GM23248 (cell line): ENCODE data around the gene EMID1. TPM values are rescaled to one million over a fixed set of nuclear protein-coding genes. Genes with fewer than 3 reads are reported as not detected.

ENCODE experiments used
- DNase-seq: peaks from one replicate; pipeline ENCODE4 v3.0.0-alpha.2; 2015
- H2AFZ ChIP-seq: fragments of 200-600 bp; sonication (generic); 2 replicates; pipeline ENCODE4 v1.6.1; 2016; ENCODE audit warnings: antibody characterized with exemption
- H3F3A ChIP-seq: fragments of 200-600 bp; sonication (generic); 2 replicates; pipeline ENCODE4 v1.6.1; 2016; ENCODE audit warnings: mild to moderate bottlenecking, antibody characterized with exemption, mixed run types; ENCODE audit not compliant: insufficient read depth
- H3K27ac ChIP-seq: fragments of 200-600 bp; sonication (generic); 2 replicates; pipeline ENCODE4 v1.5.1; 2016; ENCODE audit warnings: mild to moderate bottlenecking
- H3K27me3 ChIP-seq: fragments of 200-600 bp; sonication (generic); replicated peaks from 2 replicates; pipeline ENCODE4 v1.6.1; 2016; ENCODE audit warnings: mild to moderate bottlenecking; ENCODE audit not compliant: insufficient read depth
- H3K36me3 ChIP-seq: fragments of 200-600 bp; sonication (generic); 2 replicates; pipeline ENCODE4 v1.6.1; 2016; ENCODE audit warnings: low read depth, mild to moderate bottlenecking
- H3K4me1 ChIP-seq: fragments of 200-600 bp; sonication (generic); 2 replicates; pipeline ENCODE4 v1.6.1; 2016; ENCODE audit warnings: mild to moderate bottlenecking; ENCODE audit not compliant: insufficient read depth
- H3K4me2 ChIP-seq: fragments of 200-600 bp; sonication (generic); one replicate; pipeline ENCODE4 v1.6.1; 2016; ENCODE audit warnings: mild to moderate bottlenecking; ENCODE audit not compliant: unreplicated experiment
- H3K4me3 ChIP-seq: fragments of 200-600 bp; sonication (generic); 2 replicates; pipeline ENCODE4 v1.5.1; 2016; ENCODE audit warnings: mild to moderate bottlenecking
- H3K79me2 ChIP-seq: fragments of 200-600 bp; sonication (generic); 2 replicates; pipeline ENCODE4 v1.6.1; 2016; ENCODE audit warnings: mild to moderate bottlenecking; ENCODE audit not compliant: insufficient read depth
- H3K9ac ChIP-seq: fragments of 200-600 bp; sonication (generic); 2 replicates; pipeline ENCODE4 v1.6.1; 2016; ENCODE audit warnings: mild to moderate bottlenecking
- H3K9me2 ChIP-seq: fragments of 200-600 bp; sonication (generic); 2 replicates; pipeline ENCODE4 v1.6.1; 2016; ENCODE audit warnings: mixed run types, mild to moderate bottlenecking, moderate library complexity; ENCODE audit not compliant: insufficient read depth
- H3K9me3 ChIP-seq: fragments of 200-600 bp; sonication (generic); one replicate; pipeline ENCODE4 v1.6.1; 2017; ENCODE audit warnings: low read depth
- H4K20me1 ChIP-seq: fragments of 200-600 bp; sonication (generic); 2 replicates; pipeline ENCODE4 v1.6.0; 2016; ENCODE audit not compliant: insufficient read depth
- EZH2 ChIP-seq: fragments of 200-600 bp; sonication (generic); IDR thresholded peaks from 2 replicates; pipeline ENCODE4 v1.6.1; 2018; ENCODE audit warnings: antibody characterized with exemption, mild to moderate bottlenecking; ENCODE audit not compliant: insufficient read depth, poor library complexity, severe bottlenecking
- EZH2phosphoT487 ChIP-seq: fragments of 200-600 bp; sonication (generic); IDR thresholded peaks from 2 replicates; pipeline ENCODE4 v1.6.1; 2018; ENCODE audit warnings: antibody characterized with exemption, moderate library complexity, mild to moderate bottlenecking, low read depth; ENCODE audit not compliant: insufficient read depth
- WGBS, 2 experiments: methylation state at CpG; one replicate each; pipeline ENCODE4 v1.1.6; 2015 to 2017; ENCODE audit warnings: low lambda C conversion rate in 2 of 2, low coverage in 1 of 2; ENCODE audit errors: missing lambda C conversion rate in 2 of 2; 5-methylcytosine and 5-hydroxymethylcytosine counted together
- in situ Hi-C: fragments of 300-500 bp; cut with MboI; formaldehyde crosslinking; loops from 2 replicates; pipeline ENCODE4 v1.15.0; 2020
- polyA plus RNA-seq: library from polyadenylated mRNA; unstranded; fragments of >200 nt; fragmentation: Nextera tagmentation; extraction: Ambion mirVana; gene quantifications from 2 replicates; pipeline ENCODE4 v1.2.1, GENCODE V29; 2016
- total RNA-seq: library from RNA; depleted of rRNA; stranded (reverse); fragments of >200 nt; shearing (Covaris generic); gene quantifications from 2 replicates; pipeline ENCODE4 v1.2.3, GENCODE V29; 2014

EMID1 gene
- total and polyA plus RNA-seq, 2 experiments from 2014 or later = not detected

- H3K36me3 ChIP-seq = no peaks in the 10 kb centered on the region
Observed at GRCh38 chr22:29255064-29255621, 49.4 kb downstream of the EMID1 start.

GRCh38 chr22:29256606-29257325 lies 51.1 kb downstream of the EMID1 start:
- 80 to 85% methylated on average over 8 of the region's 8 CpGs for WGBS, 2 experiments
- Histone ChIP-seq H3K27ac (no peak overlapping the region), H3K9me2 (no peaks in the 10 kb centered on the region), H4K20me1 (no peaks in the 10 kb centered on the region), H3K9me3 (no peaks in the 10 kb centered on the region), H3K4me3 (no peak overlapping the region), H3K4me1 (no peaks in the 10 kb centered on the region), H3F3A (no peaks in the 10 kb centered on the region), H3K9ac (no peak overlapping the region), H3K27me3 (no peaks in the 10 kb centered on the region), H3K4me2 (no peak overlapping the region), H2AFZ (no peak overlapping the region), H3K36me3 (no peaks in the 10 kb centered on the region), H3K79me2 (no peaks in the 10 kb centered on the region)
- TF ChIP-seq EZH2phosphoT487 (no peak), EZH2 (no peak)
- no peak for DNase-seq
- in situ Hi-C loops = no loop called here

More at GRCh38 chr22:29255064-29255621, 49.4 kb downstream of the EMID1 start:
- Histone ChIP-seq H3K79me2 (no peaks in the 10 kb centered on the region), H2AFZ (no peak overlapping the region), H3K9me2 (no peaks in the 10 kb centered on the region), H3K4me2 (no peak overlapping the region), H3K27me3 (no peaks in the 10 kb centered on the region), H3K27ac (no peak overlapping the region), H3K9me3 (no peaks in the 10 kb centered on the region), H3K4me1 (no peaks in the 10 kb centered on the region), H3F3A (no peaks in the 10 kb centered on the region), H4K20me1 (no peaks in the 10 kb centered on the region), H3K9ac (no peak overlapping the region), H3K4me3 (no peak overlapping the region)
- no peak for DNase-seq
- WGBS, 2 experiments = 91% methylated on average over 9 to 11 of the region's 11 CpGs
- in situ Hi-C loops = no loop called here
- TF ChIP-seq EZH2 (no peak), EZH2phosphoT487 (no peak)

GRCh38 chr22:29257751-29258181 lies 52.1 kb downstream of the EMID1 start:
- in situ Hi-C loops = no loop called here
- no peak overlapping the region for H2AFZ ChIP-seq
- H3K9me3 ChIP-seq = no peaks in the 10 kb centered on the region
- no peak for DNase-seq
- no peak overlapping the region for H3K4me2 ChIP-seq
- no peaks in the 10 kb centered on the region for H3K79me2 ChIP-seq
- 70 to 85% methylated on average over 7 to 8 of the region's 8 CpGs for WGBS, 2 experiments
- no peaks in the 10 kb centered on the region for H3K4me1 ChIP-seq
- no peaks in the 10 kb centered on the region for H3K27me3 ChIP-seq
- no peaks in the 10 kb centered on the region for H3K9me2 ChIP-seq
- H3K27ac ChIP-seq = no peak overlapping the region
- no peak overlapping the region for H3K4me3 ChIP-seq
- no peaks in the 10 kb centered on the region for H3F3A ChIP-seq
- H4K20me1 ChIP-seq = no peaks in the 10 kb centered on the region
- H3K9ac ChIP-seq = no peak overlapping the region
- H3K36me3 ChIP-seq = no peaks in the 10 kb centered on the region
- TF ChIP-seq EZH2 (no peak), EZH2phosphoT487 (no peak)

GRCh38 chr22:29258407-29259252 lies 52.9 kb downstream of the EMID1 start:
- Histone ChIP-seq H3F3A (no peaks in the 10 kb centered on the region), H3K27ac (no peak overlapping the region), H4K20me1 (no peaks in the 10 kb centered on the region), H2AFZ (no peak overlapping the region), H3K79me2 (no peaks in the 10 kb centered on the region), H3K9me3 (no peaks in the 10 kb centered on the region), H3K9ac (no peak overlapping the region), H3K4me1 (no peaks in the 10 kb centered on the region), H3K27me3 (no peaks in the 10 kb centered on the region), H3K9me2 (no peaks in the 10 kb centered on the region), H3K4me2 (no peak overlapping the region), H3K36me3 (no peaks in the 10 kb centered on the region), H3K4me3 (no peak overlapping the region)
- WGBS, 2 experiments = 93 to 94% methylated on average over 14 to 17 of the region's 17 CpGs
- in situ Hi-C loops = no loop called here
- no peak for TF ChIP-seq EZH2
- no peak for TF ChIP-seq EZH2phosphoT487
- DNase-seq = no peak
